Stimulated activated CD4-positive, alpha-beta T cell treated with anti-CD3 and anti-CD28 coated beads, Interleukin-1b, Interleukin-23, amount 100 ng/mL, for 1 hour (primary cell): ENCODE measurements around the gene SGMS1.
"Not testable (repeated sequence)": the region's sequence is repeated elsewhere in the genome, so short reads cannot be mapped to it uniquely, and the experiment has no call there.

Experiments used
- DNase-seq, 2 donors: peaks; one replicate each; pipeline ENCODE4 v3.0.0-alpha.2; 2020; ENCODE audit warnings: low read depth in 2 of 2

SGMS1 gene

GRCh38 chr10:50582766-50583762, 40.7 kb downstream of the SGMS1 start:
- DNase-seq, result no peak

DNA sequence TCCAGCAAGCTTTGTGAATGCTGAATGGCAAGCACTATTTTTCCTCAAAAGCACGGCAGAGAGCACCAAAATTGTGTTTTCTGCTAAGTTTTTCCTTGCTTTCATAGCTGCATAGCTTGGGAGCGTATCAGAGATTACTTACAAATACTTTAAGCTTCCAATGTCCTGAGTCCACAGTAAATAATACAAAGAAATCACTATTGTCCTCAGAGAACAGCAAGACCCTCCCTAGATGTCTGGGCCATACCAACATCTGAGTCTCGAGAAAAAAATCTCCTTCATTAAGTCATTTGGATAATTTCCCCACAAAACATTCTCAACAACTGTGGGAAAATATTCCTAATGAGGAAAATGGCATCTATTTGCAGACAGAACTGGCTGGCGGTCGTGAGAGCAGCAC, 41.7 kb downstream of the SGMS1 start:
- no peak for DNase-seq

GRCh38 chr10:50580262-50580891, 43.4 kb downstream of the SGMS1 start:
- DNase-seq, result no peak

DNA sequence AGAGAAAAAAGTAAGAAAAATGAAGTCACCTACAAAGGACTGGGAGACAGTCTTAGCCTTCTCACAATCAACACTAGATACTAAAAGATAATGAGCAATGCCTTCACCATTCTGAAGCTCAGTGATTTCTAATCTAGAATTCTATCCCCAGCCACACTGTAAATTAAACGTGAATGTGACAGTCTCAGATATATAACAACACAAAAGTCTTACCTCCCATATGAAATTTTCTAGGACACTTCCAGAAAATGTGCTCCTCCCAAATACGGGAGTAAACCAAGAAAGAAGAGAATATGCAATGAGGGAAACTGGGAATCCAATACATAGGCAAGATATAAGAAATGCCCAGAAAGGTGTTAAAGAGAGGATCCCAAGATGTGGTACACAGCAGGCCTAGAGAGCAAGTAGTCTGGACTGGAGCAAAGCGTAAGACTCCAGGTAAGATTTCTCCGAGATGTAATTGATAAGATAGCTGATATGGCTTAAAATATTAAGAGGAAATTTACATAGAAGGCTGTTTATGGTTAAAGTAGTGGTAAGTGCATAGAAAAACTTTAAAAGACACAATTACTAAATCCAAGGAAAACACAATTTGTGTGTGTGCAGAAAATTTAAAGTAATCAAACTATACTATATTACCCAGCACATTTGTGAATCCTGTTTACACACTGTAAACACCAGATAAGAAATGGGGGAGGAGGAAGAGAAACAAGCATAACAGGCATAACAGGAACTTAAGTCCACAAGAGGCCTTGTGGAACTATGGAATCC, 44.1 kb downstream of the SGMS1 start:
- no peak for DNase-seq

- no peak for DNase-seq
These were observed 44.8 kb downstream of the SGMS1 start for GRCh38 chr10:50578949-50579348.

GRCh38 chr10:50577681-50578350, 45.9 kb downstream of the SGMS1 start:
- no peak for DNase-seq

- DNase-seq, result no peak
These were observed 46.7 kb downstream of the SGMS1 start for GRCh38 chr10:50577010-50577409.

GRCh38 chr10:50576245-50576815, 47.4 kb downstream of the SGMS1 start:
- no peak for DNase-seq

DNA sequence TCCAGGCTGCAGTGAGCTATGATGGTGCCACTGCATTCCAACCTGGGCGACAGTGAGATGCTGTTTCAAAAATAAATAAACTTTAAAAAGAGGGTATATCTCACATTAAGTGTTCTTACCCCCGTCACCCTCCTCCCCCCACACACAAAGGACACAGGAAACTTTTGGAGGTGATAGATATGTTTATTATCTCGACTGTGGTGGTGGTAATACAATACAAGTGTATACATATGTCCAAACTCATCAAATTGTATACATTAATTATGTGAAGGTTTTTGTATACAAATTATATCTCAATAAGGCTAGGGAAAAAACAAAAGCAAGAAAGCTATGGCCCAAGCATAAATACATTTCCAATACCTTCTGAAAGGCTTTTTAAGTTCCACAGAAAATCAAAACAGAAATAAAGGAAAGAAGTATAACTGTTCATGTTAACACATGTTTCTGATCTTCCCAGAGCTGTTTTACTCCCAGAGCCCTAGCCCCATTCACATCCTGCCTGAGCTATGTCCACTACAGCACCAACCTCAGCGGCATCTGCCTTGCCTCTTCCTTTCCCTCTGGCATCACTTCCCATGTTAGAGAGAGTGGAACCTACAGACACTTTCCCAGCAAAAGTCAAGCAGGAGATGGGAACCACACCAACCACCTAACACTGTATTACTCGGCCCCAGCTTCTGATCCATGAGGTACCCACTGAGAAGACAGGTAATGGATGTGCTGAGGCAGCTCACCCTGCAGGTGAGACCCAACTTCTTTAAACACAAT, 48.1 kb downstream of the SGMS1 start:
- DNase-seq, result no peak

DNA sequence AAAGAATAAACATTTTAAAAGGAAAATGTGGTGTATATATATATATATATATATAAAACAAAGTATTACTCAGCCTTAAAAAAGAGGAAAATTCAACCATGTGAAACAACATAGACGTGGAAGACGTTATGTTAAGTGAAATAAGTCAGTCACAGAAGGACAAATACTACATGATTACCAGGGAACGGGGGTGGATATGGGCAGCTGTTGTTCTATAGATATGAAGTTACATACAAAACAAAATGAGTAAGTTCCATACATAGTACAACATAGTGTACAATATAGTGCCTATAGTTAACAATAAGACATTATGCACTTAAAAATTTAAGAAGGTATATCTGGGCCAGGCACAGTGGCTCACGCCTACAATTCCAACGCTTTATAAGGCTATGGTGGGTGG, 48.8 kb downstream of the SGMS1 start:
- no peak for DNase-seq

- DNase-seq, result no peak
These were observed 49.5 kb downstream of the SGMS1 start for GRCh38 chr10:50574305-50574704.

GRCh38 chr10:50572017-50572491, 51.7 kb downstream of the SGMS1 start:
- no peak for DNase-seq

DNA sequence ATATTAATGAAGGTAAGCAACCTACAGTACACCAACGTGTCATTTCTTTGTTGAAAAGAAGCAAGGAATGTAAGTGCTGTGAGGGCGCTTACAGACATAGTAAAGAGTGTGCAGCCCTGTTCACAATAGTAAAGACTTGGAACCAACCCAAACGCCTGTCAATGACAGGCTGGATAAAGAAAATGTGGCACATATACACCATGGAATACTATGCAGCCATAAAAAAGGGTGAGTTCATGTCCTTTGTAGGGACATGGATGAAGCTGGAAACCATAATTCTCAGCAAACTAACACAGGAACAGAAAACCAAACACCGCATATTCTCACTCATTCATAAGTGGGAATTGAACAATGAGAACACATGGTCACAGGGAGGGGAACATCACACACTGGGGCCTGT, 55.0 kb downstream of the SGMS1 start:
- not testable (repeated sequence) for DNase-seq

GRCh38 chr10:50567384-50567783, 56.4 kb downstream of the SGMS1 start:
- DNase-seq, result no peak

- no peak for DNase-seq
These were observed 57.6 kb downstream of the SGMS1 start for GRCh38 chr10:50566150-50566549.

DNA sequence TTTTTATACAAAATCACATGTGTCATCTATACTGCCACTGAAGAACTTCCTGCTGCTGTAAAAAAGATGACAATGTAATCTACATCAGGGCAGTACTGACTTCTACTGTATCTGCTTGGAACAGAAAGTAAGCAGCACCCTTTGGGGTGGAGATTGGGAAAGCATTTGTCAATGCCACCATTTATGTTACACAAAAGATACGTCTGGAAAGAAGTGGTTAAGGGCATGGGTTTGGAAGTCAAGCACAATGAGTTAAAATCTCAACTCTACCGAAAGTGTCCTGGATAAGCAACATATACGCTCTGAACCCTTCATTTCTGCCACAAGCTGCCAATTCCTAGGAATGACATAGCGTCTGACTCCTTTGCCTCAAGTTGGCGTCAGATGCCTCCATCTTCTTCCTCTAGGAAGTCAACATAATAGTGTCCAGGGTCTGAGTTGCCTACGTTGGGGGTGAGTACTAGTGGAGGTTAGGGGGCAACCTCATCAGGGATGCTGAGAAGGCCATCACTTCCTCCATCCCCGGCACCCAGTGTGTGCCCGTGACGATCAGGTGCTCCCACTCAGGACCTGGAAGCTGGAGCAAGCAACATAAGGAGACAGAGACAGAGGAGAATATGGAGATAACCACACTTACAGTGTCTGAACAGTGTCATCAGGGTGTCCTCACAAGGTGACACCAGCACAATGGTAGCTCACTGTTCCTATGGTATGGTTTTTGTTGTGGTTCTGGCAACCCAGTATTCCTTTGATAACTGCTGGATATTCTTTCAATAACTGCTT, 58.3 kb downstream of the SGMS1 start:
- DNase-seq, result no peak

DNA sequence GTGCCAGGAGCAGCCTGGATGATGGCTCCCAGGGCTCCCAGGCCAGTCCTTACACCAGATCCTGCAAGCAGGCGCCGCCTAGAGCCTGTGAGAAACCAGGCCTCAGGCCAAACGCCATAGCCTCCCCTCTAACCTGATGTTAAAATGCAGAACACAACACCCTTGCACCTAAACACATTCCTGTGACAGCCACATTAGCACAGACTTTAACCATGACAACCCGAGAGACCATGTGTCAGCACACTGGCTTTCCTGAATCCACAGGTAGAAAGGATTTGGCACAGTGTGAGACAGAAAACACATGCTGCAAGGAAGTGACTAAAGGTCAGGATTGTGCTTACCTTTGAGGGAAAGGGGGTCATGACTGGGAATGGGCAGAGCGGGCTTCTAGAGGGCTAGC, 59.9 kb downstream of the SGMS1 start:
- DNase-seq, result no peak

- DNase-seq, result no peak
These were observed 61.9 kb downstream of the SGMS1 start for GRCh38 chr10:50561816-50562215.

DNA sequence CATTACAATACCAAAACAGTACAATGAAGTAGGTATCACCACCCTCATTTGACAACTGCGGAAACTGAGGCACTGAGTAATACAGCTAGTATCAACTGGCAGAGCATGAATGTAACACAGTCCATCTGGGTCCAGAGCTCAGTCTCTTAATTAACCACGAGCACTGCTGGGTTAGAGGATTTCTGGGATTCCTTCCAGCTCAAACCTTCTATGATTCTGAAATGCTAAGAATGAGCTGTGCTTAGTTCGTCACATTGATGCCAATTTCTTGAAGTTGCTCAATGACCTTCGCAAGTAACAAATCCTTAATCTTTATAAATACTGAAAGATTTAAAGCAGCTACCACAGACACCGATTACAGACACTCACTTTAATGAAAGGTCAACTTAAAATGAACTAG, 62.5 kb downstream of the SGMS1 start:
- DNase-seq, result no peak

- DNase-seq, result no peak
These were observed 63.4 kb downstream of the SGMS1 start for GRCh38 chr10:50560370-50560769.
